ENCODE measurements around the gene POLR2A. TPM values are rescaled to one million over a fixed set of nuclear protein-coding genes. Genes with fewer than 3 reads are reported as not detected.
"Not testable (repeated sequence)": the region's sequence is repeated elsewhere in the genome, so short reads cannot be mapped to it uniquely, and the experiment has no call there.

The POLR2A gene
- total RNA-seq, 4 donors from 2014 or later, result 94.6 to 204 (median 157) TPM

DNA sequence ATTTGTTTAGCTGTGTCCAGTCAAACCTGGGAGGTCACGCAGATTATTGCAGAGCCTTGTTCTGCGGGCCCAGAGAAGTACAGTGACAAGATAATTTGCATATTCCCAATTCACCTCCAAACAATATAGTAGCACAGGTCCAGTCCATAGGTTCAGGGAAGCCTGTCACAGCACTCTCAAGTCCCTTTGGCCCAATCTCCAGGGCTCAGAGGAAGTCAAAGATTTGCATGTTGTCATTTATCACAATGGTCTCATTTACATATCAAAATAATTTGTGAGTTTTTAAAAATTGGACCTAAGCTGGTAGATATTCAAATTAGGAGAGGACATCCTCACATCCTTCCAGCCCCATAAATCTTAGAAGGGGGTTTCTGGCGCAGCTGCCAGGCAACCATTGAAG is 16.7 kb upstream of the POLR2A start:
- TF ChIP-seq, protein P1, sequence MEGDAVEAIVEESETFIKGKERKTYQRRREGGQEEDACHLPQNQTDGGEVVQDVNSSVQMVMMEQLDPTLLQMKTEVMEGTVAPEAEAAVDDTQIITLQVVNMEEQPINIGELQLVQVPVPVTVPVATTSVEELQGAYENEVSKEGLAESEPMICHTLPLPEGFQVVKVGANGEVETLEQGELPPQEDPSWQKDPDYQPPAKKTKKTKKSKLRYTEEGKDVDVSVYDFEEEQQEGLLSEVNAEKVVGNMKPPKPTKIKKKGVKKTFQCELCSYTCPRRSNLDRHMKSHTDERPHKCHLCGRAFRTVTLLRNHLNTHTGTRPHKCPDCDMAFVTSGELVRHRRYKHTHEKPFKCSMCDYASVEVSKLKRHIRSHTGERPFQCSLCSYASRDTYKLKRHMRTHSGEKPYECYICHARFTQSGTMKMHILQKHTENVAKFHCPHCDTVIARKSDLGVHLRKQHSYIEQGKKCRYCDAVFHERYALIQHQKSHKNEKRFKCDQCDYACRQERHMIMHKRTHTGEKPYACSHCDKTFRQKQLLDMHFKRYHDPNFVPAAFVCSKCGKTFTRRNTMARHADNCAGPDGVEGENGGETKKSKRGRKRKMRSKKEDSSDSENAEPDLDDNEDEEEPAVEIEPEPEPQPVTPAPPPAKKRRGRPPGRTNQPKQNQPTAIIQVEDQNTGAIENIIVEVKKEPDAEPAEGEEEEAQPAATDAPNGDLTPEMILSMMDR (IDR thresholded peaks at IDR 0.05), result no peak
- TF ChIP-seq POLR2A (IDR thresholded peaks at IDR 0.05), result no peak
- H3K27ac ChIP-seq, result peak overlapping the region in 3 of 4 donors; percentile 17 to 55 (median 20)
- no peak overlapping the region for H3K4me3 ChIP-seq
- H3K27me3 ChIP-seq, result no peaks in the 10 kb centered on the region
- DNase-seq, result no peak
- H3K4me1 ChIP-seq, result peaks cover 0 to 24% (median 2%) of the 10 kb centered on the region in 4 donors
- H3K9me3 ChIP-seq, result no peaks in the 10 kb centered on the region
- peaks cover 0 to 29% (median 0%) of the 10 kb centered on the region in 3 donors for H3K36me3 ChIP-seq

DNA sequence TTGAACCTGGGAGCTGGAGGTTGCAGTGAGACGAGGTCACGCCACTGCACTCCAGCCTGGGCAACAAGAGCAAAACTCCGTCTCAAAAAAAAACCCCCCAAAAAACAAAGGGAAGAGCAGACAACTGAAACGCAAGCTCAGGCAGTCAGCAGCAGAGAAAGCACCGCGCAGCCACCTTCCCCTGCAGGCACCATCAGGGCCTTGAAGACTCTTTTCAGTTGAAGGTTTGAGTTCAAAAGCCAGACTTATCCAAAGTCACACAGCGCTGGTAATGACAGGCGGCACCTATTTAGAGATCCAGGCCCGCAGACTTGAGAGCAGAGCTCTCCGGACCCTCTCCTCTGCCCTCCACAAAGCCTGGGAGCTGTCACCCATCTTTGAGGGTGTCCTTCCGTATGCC is 15.9 kb upstream of the POLR2A start:
- Histone ChIP-seq H3K9me3 (no peaks in the 10 kb centered on the region), H3K27me3 (no peaks in the 10 kb centered on the region), H3K4me3 (no peak overlapping the region), H3K36me3 (peaks cover 0 to 22% (median 0%) of the 10 kb centered on the region in 3 donors), H3K27ac (no peak overlapping the region), H3K4me1 (peaks cover 0 to 24% (median 2%) of the 10 kb centered on the region in 4 donors)
- TF ChIP-seq, protein P1 (IDR thresholded peaks at IDR 0.05), result no peak
- no peak for TF ChIP-seq POLR2A (IDR thresholded peaks at IDR 0.05)
- DNase-seq, result no peak

DNA sequence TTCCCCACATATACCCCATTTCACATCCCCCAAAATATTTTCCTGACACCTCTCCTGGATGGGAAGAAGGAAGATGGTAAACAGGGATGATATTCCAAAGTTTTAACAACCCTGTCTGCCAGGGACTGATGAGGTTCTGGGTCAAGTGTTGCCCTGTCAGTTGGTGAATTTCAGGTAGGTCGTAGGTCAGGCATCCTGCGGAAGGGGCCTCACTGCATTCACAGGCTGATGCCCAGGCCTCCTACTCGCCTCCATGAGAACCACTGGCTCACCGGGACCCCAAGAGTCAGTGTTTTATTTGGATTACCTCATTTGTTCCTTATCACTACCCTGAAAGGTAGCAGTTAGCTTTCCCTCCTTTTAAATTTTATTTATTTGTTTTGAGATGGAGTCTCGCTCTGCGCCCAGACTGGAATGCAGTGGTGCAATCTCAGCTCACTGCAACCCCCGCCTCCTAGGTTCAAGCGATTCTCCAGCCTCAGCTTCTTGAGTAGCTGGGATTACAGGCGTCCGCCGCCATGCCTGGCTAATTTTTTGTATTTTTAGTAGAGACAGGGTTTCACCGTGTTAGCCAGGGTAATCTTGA is 15.3 kb upstream of the POLR2A start:
- Histone ChIP-seq H3K36me3 (peaks cover 0 to 18% (median 0%) of the 10 kb centered on the region in 3 donors), H3K4me3 (no peak overlapping the region), H3K27me3 (no peaks in the 10 kb centered on the region), H3K9me3 (no peaks in the 10 kb centered on the region), H3K4me1 (peaks cover 0 to 24% (median 2%) of the 10 kb centered on the region in 4 donors), H3K27ac (no peak overlapping the region)
- no peak for TF ChIP-seq POLR2A (IDR thresholded peaks at IDR 0.05)
- TF ChIP-seq, protein P1 (IDR thresholded peaks at IDR 0.05), result no peak
- DNase-seq, result no peak

DNA sequence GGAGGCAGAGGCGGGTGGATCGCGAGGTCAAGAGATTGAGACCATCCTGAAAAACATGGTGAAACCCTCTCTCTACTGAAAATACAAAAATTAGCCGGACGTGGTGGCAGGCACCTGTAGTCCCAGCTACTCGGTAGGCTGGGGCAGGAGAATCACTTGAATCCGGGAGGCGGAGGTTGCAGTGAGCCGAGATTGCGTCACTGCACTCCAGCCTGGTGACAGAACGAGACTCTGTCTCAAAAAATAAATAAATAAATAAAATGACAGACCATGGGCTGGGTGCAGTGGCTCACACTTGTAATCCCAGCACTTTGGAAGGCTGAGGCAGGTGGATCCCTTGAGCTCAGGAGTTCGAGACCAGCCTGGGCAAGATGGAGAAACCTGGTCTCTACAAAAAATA is 14.3 kb upstream of the POLR2A start:
- not testable (repeated sequence) for H3K4me3 ChIP-seq, H3K27me3 ChIP-seq, H3K27ac ChIP-seq, DNase-seq, H3K9me3 ChIP-seq
- peaks cover 0 to 24% (median 2%) of the 10 kb centered on the region in 4 donors for H3K4me1 ChIP-seq
- peaks cover 0 to 18% (median 0%) of the 10 kb centered on the region in 3 donors for H3K36me3 ChIP-seq

DNA sequence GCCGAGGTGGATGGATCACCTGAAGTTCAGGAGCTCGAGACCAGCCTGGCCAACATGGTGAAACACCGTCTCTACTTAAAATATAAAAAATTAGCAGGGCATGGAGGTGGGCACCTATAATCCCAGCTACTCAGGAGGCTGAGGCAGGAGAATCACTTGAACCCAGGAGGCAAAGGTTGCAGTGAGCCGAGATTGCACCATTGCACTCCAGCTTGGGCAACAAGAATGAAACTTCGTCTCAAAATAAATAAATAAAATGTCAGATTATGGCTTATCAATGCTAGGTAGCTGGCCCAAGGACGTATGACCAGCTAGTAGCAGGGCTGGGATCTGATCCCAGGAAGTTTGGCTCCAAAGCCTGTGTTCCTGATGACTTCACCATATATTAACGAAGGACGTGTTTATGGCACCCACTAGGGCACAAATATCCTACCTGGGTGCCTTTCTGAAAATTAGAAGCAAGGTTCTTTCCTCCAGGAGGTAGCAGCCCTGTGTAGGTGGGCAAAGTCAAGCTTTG is 13.7 kb upstream of the POLR2A start:
- H3K27me3 ChIP-seq, DNase-seq, H3K27ac ChIP-seq, H3K9me3 ChIP-seq, H3K4me3 ChIP-seq: not testable (repeated sequence)
- H3K36me3 ChIP-seq, result peaks cover 0 to 16% (median 0%) of the 10 kb centered on the region in 3 donors
- peaks cover 0 to 28% (median 2%) of the 10 kb centered on the region in 4 donors for H3K4me1 ChIP-seq

DNA sequence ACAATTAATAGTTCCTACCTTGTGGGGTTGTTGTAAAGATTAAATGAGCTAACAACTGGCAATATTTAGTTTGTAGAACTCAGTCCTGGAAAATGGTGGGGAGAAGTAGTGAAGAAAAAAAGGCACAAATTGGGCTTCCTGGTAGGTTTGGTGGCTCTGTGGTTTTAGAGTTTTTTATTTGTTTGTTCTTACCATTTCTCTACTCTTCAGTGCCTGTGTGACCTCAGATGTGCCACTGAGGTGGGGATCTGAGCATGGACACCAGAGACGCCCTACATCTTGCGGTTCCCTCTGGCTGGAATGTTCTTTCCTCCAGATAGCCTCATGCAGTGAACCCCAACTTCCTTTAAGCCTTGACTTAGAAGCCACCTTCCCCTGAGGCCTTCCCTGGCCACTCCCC is 12.4 kb upstream of the POLR2A start:
- Histone ChIP-seq H3K27me3 (no peaks in the 10 kb centered on the region), H3K36me3 (peaks cover 0 to 4% (median 0%) of the 10 kb centered on the region in 3 donors), H3K27ac (no peak overlapping the region), H3K9me3 (no peaks in the 10 kb centered on the region), H3K4me3 (no peak overlapping the region), H3K4me1 (peaks cover 0 to 30% (median 2%) of the 10 kb centered on the region in 4 donors)
- TF ChIP-seq POLR2A (IDR thresholded peaks at IDR 0.05), result no peak
- TF ChIP-seq, protein P1 (IDR thresholded peaks at IDR 0.05), result no peak
- no peak for DNase-seq

DNA sequence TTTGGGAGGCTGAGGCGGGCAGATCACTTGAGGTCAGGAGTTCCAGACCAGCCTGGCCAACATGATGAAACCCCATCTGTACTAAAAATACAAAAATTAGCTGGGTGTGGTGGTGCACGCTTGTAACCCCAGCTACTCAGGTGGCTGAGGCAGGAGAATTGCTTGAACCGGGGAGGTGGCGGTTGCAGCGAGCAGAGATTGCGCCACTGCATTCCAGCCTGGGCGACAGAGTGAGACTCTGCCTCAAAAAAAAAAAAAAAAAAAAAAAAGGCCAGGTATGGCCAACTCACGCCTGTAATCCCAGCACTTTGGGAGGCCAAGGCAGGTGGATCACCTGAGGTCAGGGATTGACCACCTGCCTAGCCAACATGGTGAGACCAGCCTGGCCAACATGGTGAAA is 9.4 kb upstream of the POLR2A start:
- not testable (repeated sequence) for DNase-seq, H3K36me3 ChIP-seq, H3K27me3 ChIP-seq, H3K27ac ChIP-seq, H3K4me3 ChIP-seq, H3K9me3 ChIP-seq
- peaks cover 0 to 46% (median 4%) of the 10 kb centered on the region in 4 donors for H3K4me1 ChIP-seq

All from Peyer's patch (tissue), 4 donors.